Motor neuron (in vitro differentiated cells): ENCODE results near the gene ANGPTL7. TPM values are rescaled to one million over a fixed set of nuclear protein-coding genes. Genes with fewer than 3 reads are reported as not detected.
A peak's percentile ranks its signal among the peaks of the same experiment; 100 is the strongest.
"Not testable (repeated sequence)": the region's sequence is repeated elsewhere in the genome, so short reads cannot be mapped to it uniquely, and the experiment has no call there.

Experiments used
- ATAC-seq, 8 experiments: fragments of 200-7000 bp; cut with Tn5 transposase; replicated peaks in 6 of 8; 2 replicates each; pipeline ENCODE4 v1.8.0; 2021; ENCODE audit warnings: mild to moderate bottlenecking in 8 of 8, moderate library complexity in 8 of 8
- H3K27ac ChIP-seq, 2 donors: fragments of 250-450 bp; sonication (Bioruptor Pico); 2 replicates each; pipeline ENCODE4 v1.9.0; 2021; ENCODE audit warnings: antibody characterized with exemption in 2 of 2, mild to moderate bottlenecking in 2 of 2, moderate library complexity in 1 of 2
- H3K4me1 ChIP-seq, 2 donors: fragments of 250-450 bp; sonication (Bioruptor Pico); replicated peaks in 1 of 2; 2 replicates each; pipeline ENCODE4 v1.6.1; 2021; ENCODE audit warnings: antibody characterized with exemption in 2 of 2, mild to moderate bottlenecking in 2 of 2, moderate library complexity in 1 of 2
- H3K4me3 ChIP-seq, 5 donors: fragments of 250-450 bp; sonication (Bioruptor Pico); 2 replicates each; pipeline ENCODE4 v1.9.0; 2021; ENCODE audit warnings: antibody characterized with exemption in 5 of 5, mild to moderate bottlenecking in 5 of 5, moderate library complexity in 4 of 5
- whole genome bisulfite sequencing, 10 experiments: fragments of 450-650 bp; shearing (Covaris generic); methylation state at CpG; one replicate each; pipeline ENCODE4 v1.0.0; 2022; 5-methylcytosine and 5-hydroxymethylcytosine counted together
- in situ Hi-C, 9 experiments: fragments of 400-800 bp; cut with MboI; loops; one replicate each; pipeline ENCODE4 v1.15.0; 2021; ENCODE audit warnings: low sequenced_read_pairs in 9 of 9, low pct_unique_long_range_greater_than_20kb in 2 of 9; ENCODE audit not compliant: unreplicated experiment in 9 of 9
- total RNA-seq, 8 experiments: library from RNA; unstranded; fragments of 300-600 nt; gene quantifications; 2 replicates each; pipeline versions ENCODE4 v1.2.3 to v1.2.4, GENCODE V29; 2022

The ANGPTL7 gene
- total RNA-seq, 8 experiments from 2014 or later: 0.16 to 4.7 (median 0.68) TPM

GRCh38 chr1:11175461-11175860, 13.7 kb upstream of the ANGPTL7 start:
- peak in 1 of 8 experiments; percentile 25 for ATAC-seq
- Histone ChIP-seq H3K4me1 (peaks cover 13 to 20% of the 10 kb centered on the region in 2 donors), H3K4me3 (no peak overlapping the region), H3K27ac (no peak overlapping the region)
- in situ Hi-C loops: no loop called here
- WGBS, 10 experiments: 70 to 100% (median 92%) methylated on average over 1 to 9 of the region's 10 CpGs; no CpG with 5 or more reads in 2 of the 10 experiments

DNA sequence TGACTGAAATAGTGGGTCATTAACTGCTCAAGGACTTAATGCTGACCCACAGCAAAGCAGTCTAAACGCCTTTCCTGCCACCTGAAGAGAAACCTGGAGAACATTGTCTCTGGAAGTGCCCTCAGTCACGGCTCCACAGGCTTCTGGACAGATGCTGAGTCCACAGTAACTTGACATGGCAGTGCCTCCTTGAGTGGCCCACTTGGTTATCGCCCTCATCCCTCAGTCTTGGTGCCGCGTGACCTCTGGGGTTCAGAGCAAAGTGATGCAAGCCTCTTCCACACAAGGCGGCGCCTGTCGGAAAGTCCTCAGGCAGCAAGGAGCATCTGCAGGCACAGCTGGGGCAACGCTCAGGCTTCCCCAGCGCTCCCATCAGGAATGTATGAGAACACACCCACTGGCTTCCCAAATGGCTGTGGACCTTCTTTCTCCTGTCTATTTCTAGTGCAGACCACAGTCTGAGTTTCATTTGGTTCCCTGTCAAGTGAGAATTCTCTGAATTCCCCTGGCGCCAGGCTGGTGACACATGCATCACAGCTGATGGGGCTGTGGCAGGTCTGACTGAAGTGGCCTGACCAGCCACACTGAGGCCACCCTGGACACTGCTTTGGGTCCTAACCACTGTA, 13.0 kb upstream of the ANGPTL7 start:
- 52 to 100% (median 91%) methylated on average over 1 to 10 of the region's 11 CpGs; no CpG with 5 or more reads in 3 of the 10 experiments for WGBS, 10 experiments
- H3K4me3 ChIP-seq: no peak overlapping the region
- ATAC-seq: peak in 2 of 8 experiments; percentile 55 to 86
- peaks cover 13 to 20% of the 10 kb centered on the region in 2 donors for H3K4me1 ChIP-seq
- in situ Hi-C loops: no loop called here
- H3K27ac ChIP-seq: no peak overlapping the region

DNA sequence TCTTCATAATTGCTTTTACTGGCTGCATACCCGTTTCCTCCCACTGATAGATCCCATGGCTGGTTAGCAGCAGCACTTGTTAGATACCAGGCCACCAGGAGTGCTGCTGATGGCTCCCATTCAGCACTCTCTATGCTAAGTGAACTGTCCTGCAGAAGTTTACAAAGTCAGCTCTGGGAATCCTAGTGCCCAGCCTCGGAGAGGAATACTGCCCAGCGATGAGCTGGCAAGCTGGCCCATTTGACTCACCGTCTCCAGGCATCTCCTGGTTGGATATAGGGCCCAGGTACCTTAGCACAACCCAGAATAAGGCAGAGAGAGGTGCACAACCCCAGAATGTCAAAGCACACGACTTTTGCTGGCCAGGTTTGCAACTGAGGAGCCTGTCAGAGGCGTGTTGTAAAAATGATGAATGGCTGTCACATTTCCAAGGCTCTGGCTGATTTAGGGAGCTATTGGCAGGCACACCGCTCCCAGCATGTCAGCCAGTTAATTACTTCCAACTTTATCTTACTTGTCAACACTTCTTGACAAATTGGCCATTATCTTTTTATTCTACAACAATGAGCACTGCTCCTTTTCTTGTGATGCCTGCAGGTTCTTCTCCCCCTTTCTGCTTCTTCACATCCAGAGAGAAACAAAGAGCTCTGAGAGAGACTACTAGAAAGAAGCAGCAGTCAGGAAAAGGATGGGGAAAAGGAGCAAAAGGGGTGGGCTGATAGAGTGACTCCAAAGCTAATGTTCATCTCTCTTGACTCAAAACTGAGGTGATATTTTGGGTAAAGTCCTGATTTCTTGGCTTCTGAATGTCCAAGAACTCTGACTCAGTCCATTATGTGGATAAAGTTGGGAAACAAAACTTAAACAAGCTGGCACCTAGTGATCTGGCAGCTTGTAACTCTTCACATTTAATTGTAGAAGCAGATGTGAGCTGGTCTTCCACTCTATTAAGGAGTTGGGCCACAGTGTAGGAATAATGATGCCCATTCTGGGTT, 10.8 kb upstream of the ANGPTL7 start:
- H3K27ac ChIP-seq: no peak overlapping the region
- 0 to 71% (median 27%) methylated on average over 1 to 6 of the region's 7 CpGs; no CpG with 5 or more reads in 1 of the 10 experiments for WGBS, 10 experiments
- peaks cover 13 to 20% of the 10 kb centered on the region in 2 donors for H3K4me1 ChIP-seq
- in situ Hi-C loops: no loop called here
- no peak overlapping the region for H3K4me3 ChIP-seq
- ATAC-seq: peak; percentile 16 to 83 (median 60)

- no peak for ATAC-seq
- H3K27ac ChIP-seq: no peak overlapping the region
These were observed 10.0 kb upstream of the ANGPTL7 start for GRCh38 chr1:11179125-11179524.

DNA sequence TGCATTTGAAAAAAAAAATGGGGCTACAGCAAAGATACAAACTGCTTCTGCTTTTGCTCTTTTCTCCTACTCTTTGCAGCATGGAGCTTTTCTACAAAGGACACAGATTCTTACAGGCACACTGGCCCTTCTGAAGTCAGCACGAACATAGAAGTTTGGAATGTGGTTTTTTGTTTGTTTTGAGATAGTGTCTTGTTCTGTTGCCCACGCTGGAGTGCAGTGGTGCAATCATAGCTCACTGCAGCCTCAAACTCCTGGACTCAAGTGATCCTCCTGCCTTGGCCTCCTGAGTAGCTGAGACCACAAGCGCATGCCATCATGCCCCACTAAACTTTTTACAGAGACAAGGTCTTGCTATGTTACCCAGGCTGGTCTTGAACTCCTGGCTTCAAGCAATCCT, 9.4 kb upstream of the ANGPTL7 start:
- in situ Hi-C loops, H3K4me3 ChIP-seq, ATAC-seq, H3K27ac ChIP-seq: not testable (repeated sequence)
- 72 to 100% (median 90%) methylated on average over 1 to 3 of the region's 3 CpGs for WGBS, 10 experiments
- peaks cover 13 to 20% of the 10 kb centered on the region in 2 donors for H3K4me1 ChIP-seq

More at GRCh38 chr1:11179125-11179524, 10.0 kb upstream of the ANGPTL7 start:
- H3K4me3 ChIP-seq: no peak overlapping the region
- in situ Hi-C loops: no loop called here
- H3K4me1 ChIP-seq: peaks cover 13 to 20% of the 10 kb centered on the region in 2 donors

GRCh38 chr1:11180342-11180744, 8.8 kb upstream of the ANGPTL7 start:
- no peak for ATAC-seq
- H3K4me1 ChIP-seq: peaks cover 13 to 20% of the 10 kb centered on the region in 2 donors
- no peak overlapping the region for H3K4me3 ChIP-seq
- in situ Hi-C loops: no loop called here
- H3K27ac ChIP-seq: no peak overlapping the region

DNA sequence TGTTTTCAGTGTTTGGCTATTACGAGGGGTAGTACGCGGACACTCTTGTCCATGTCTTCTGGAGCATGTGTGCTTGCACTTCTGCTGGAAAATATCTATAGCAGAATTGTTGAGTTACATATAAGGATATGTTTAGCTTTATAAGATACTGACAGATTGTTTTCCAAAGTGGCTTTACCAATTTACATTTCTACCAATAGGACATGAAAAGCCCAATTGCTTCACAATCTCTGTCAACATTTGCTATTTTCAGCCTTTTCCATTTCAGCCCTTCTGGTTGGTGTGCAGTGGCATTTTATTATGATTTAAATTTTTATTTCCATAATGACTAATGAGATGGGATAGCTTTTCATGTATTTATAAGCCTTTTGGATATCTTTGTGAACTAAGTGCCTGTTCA, 6.3 kb upstream of the ANGPTL7 start:
- in situ Hi-C loops: no loop called here
- no peak overlapping the region for H3K4me3 ChIP-seq
- WGBS, 10 experiments: 83 to 100% (median 98%) methylated on average over 1 to 3 of the region's 3 CpGs; no CpG with 5 or more reads in 6 of the 10 experiments

GRCh38 chr1:11184973-11185372, 4.2 kb upstream of the ANGPTL7 start:
- H3K4me3 ChIP-seq: no peak overlapping the region
- WGBS, 10 experiments: 78 to 100% (median 100%) methylated on average over 1 of the region's 1 CpG; no CpG with 5 or more reads in 3 of the 10 experiments
- no peak for ATAC-seq
- H3K27ac ChIP-seq: no peak overlapping the region
- in situ Hi-C loops: no loop called here
- no peaks in the 10 kb centered on the region for H3K4me1 ChIP-seq

More for the DNA sequence above, 6.3 kb upstream of the ANGPTL7 start:
- no peak for ATAC-seq
- peaks cover 13 to 18% of the 10 kb centered on the region in 2 donors for H3K4me1 ChIP-seq
- H3K27ac ChIP-seq: no peak overlapping the region

DNA sequence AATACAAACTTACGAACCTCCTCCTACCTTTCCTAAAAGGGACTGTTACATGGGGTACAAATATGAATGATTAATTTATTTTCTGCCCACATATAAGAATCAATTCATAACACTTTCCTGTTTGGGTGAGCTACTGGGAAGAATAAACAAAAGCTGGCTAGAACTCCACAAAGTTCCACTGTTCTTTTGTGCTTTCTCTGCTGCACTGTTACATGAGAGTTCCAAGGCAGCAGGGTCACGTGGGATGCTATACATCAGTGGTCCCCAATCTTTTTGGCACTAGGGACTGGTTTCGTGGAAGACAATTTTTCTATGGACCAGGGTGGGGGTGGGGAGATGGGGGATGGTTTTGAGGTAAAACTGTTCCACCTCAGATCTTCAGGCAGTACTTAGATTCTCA, 2.2 kb upstream of the ANGPTL7 start:
- ATAC-seq: no peak
- no peaks in the 10 kb centered on the region for H3K4me1 ChIP-seq
- 75 to 100% (median 100%) methylated on average over 1 to 3 of the region's 3 CpGs; no CpG with 5 or more reads in 1 of the 10 experiments for WGBS, 10 experiments
- in situ Hi-C loops: no loop called here
- H3K27ac ChIP-seq: no peak overlapping the region
- H3K4me3 ChIP-seq: no peak overlapping the region

DNA sequence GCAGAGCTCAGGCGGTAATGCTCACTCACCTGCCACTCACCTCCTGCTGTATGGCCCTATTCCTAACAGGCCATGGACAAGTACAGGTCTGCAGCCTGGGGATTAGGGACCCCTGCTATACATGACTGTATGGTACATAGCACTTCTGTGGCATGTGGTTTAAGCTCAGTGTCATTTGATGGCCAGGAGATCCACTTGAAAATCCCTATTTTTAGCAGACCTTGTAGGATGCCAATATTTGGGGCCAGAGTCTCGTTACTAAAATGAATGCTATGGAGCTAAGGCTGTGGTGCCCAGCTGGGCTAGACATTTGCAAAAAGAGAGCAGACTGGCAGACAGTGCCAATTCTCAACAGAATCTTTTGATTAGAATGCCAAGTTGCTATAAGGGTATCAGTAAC, 1.7 kb upstream of the ANGPTL7 start:
- no peaks in the 10 kb centered on the region for H3K4me1 ChIP-seq
- no peak overlapping the region for H3K4me3 ChIP-seq
- in situ Hi-C loops: no loop called here
- WGBS, 10 experiments: 58 to 86% (median 80%) methylated on average over 1 to 2 of the region's 2 CpGs; no CpG with 5 or more reads in 6 of the 10 experiments
- no peak for ATAC-seq
- H3K27ac ChIP-seq: no peak overlapping the region

DNA sequence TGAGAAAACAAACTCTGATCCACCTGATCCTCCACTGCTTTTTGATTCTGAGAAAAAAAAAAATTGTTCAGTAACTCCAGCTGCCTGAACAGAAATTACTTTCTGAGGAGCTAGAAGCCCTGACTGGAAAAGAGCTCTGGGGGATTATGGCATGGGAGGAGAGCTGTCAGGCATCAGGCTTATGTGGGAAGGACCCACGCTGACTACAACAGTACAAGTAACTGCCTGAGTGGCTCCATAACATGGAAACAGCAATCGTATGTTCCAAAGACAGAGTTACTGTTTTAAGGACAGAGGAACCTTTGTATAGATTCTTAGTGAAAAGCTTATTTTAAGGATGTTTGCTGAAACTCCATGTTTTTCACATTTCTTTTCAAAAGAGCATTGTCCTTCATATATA, 1.2 kb upstream of the ANGPTL7 start:
- H3K27ac ChIP-seq: no peak overlapping the region
- no peak for ATAC-seq
- H3K4me1 ChIP-seq: no peaks in the 10 kb centered on the region
- no peak overlapping the region for H3K4me3 ChIP-seq
- WGBS, 10 experiments: 79 to 95% (median 90%) methylated on average over 2 of the region's 2 CpGs; no CpG with 5 or more reads in 2 of the 10 experiments
- in situ Hi-C loops: no loop called here

- no peak overlapping the region for H3K4me3 ChIP-seq
- no peak overlapping the region for H3K27ac ChIP-seq
- H3K4me1 ChIP-seq: no peaks in the 10 kb centered on the region
- peak in 3 of 8 experiments; percentile 80 to 99 (median 93) for ATAC-seq
- in situ Hi-C loops: no loop called here
- 14 to 100% (median 100%) methylated on average over 1 of the region's 1 CpG; no CpG with 5 or more reads in 1 of the 10 experiments for WGBS, 10 experiments
These were observed 774 bp upstream of the ANGPTL7 start for GRCh38 chr1:11188381-11188780.

DNA sequence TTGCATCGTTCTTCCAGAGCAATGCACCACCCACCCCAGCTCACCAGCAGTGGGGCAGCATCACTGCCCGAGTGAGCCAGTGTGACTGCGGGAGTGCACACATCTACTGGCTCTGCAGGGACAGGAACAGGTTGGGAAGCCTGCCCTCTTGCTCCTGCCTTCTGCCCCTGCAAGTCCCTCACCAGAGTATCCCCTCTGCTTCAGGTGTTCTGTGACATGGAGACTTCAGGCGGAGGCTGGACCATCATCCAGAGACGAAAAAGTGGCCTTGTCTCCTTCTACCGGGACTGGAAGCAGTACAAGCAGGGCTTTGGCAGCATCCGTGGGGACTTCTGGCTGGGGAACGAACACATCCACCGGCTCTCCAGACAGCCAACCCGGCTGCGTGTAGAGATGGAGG, 4.2 kb downstream of the ANGPTL7 start:
- no peak for ATAC-seq
- Histone ChIP-seq H3K4me1 (no peaks in the 10 kb centered on the region), H3K4me3 (no peak overlapping the region), H3K27ac (no peak overlapping the region)
- in situ Hi-C loops: no loop called here
- WGBS, 10 experiments: 40 to 100% (median 95%) methylated on average over 1 to 5 of the region's 11 CpGs; no CpG with 5 or more reads in 6 of the 10 experiments
